Activated CD4-positive, alpha-beta T cell treated with anti-CD3 and anti-CD28 coated beads, Interleukin-2, amount 50 U/mL, for 48 hours (primary cell): ENCODE data around the gene COQ10A.
A peak's percentile ranks its signal among the peaks of the same experiment; 100 is the strongest.

Experiments
- DNase-seq, 2 experiments: peaks; one replicate each; pipeline ENCODE4 v3.0.0-alpha.2; 2020

The COQ10A gene

DNA sequence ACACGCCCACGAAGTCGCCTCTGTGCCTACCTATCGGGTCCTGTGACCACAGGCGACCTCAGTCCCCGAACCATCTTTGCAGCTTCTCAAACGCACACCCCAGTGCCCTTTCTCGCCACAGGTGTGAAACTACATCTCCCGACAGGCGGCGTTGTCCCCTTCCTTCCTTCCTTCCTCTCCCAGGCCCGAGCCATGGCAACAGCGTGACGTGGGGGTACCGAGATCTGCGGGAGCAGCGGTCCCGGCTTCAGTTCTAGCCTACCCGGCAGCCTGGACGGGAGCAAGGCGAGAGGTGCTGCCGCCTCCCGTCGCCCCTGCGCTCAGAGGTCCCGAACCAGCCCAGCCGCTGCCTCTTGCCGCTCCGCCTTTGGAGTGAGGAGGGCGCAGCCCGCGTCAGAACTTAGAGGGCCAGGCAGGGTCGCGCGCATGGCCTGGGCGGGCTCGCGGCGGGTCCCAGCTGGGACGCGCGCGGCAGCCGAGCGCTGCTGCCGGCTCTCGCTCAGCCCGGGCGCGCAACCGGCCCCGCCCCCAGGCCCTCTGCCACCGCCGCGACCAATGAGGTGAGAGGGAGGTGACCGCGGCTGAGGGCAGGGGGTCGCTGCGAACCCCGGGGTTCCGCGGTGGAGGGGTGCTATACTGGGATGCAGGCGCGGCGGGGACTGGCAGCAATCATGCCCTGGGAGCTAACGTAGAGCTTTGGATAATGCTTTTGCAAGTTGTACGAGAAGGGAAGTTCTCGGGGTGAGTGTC, at the start of gene COQ10A:
Gene COQ10A, plus strand, starts transcription at position 250 of the 750 bp plus-strand sequence. Its CDS starts 177 bp downstream, at position 427.
- peak; percentile 87 to 91 for DNase-seq

DNA sequence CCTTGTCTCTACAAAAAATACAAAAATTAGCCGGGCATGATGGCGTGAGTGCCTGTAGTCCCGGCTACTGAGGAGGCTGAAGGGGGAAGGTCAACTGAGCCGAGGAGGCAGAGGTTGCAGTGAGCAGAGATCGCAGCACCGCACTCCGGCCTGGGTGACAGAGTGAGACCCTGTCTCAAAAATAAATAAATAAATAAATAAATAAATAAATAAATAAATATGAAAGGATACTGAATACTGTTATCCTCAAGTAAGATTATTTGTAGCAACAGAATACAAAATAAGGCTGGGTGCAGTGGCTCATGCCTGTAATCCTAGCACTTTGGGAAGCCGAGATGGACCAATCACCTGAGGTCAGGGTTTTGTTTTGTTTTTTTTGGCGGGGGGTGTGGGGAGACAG, 46.9 kb upstream of the COQ10A start:
- no peak for DNase-seq

DNA sequence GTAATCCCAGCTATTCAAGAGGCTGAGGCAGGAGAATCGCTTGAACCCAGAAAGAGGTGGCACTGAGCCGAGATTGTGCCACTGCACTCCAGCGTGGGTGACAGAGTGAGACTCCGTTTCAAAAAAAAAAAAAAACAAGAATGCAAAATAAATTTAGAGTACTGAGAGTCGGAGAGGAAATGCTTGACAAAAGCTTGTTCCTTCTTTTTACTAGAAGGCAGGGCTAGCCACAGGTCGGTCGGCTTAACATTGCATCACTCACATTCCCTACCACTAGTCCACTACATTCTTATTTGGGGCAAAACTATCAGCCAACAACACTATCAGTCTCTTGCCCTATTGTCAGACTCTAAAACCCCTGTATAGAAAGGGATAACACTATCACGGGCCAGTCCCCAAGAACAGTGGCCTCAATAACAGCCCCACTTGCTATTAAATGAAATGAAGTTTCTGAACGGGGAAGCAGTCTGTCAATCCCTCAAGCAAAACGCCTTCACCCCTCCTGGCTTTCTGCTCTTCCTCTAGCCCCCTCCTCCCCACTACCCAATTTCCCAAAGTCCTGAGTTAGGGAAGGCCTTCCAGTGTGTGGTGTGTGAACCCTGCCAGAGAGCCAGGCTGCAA, 46.0 kb upstream of the COQ10A start:
- no peak for DNase-seq

DNA sequence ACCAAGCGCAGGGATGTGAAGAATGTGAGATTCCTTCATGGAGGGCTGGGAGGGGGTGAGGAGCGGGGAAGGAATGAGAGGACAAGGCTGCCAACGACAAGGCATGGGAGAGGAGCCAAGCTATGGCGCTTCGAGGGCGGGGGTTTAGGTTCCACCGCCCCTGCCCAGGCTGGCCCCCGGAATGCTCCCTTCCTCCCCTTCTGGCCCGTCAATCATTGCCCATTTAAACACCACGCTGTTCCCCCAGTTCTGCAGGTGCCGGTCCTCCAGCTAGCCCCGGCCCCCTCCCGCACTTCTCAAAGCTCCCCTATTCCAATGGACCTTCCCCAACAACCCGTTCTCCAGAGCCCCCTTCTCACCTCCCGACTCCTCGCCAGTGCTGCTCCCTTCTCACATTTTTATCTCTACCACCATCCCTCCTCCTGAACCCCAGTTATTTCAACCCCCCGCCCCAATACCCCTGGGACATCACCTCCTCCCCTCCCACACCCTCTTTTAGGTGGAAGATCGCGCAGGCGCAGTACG, 45.4 kb upstream of the COQ10A start:
- no peak for DNase-seq

DNA sequence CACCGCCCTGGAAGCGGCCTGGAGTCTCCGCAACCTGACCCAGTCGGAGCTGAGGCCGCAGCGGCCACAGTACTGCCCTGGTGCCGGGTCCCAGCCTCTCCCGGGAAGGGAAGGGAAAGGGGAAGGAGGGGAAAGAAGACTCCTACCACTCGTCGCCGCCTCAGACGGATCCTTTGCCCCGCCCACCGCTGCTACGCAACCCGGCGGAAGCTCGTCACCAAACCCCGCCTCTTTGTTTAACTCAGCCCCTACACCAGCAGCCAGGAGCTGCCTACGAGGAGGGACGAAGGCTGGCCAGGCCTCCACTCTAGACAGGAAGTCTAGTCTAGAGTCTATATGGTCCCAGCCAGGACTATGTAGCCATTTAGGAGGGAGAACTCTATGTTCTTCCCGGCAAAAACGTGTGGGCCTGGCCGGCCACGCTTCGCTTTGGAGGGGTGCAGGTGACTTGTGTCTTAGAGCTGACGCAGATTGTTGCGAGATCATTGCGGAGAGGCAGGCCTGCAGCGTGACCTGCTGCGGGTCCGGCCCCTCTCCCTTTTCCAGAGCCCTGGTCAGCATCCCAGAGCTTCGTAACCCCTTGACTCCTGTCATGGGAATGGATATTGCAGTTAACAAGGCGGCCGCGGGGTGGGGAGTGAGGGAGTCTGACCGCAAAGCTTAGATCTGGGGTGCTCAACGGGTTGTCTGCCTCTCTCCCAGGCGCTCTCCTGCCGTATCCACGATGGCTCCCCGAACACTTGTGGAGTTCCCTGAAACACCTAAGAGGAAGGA, 44.8 kb upstream of the COQ10A start, which contains the start of gene RNF41:
Gene RNF41, minus strand, starts transcription at position 166 of the 774 bp plus-strand sequence. CDS start 7,875 bp downstream, outside the sequence.
- peak; percentile 95 to 96 for DNase-seq

DNA sequence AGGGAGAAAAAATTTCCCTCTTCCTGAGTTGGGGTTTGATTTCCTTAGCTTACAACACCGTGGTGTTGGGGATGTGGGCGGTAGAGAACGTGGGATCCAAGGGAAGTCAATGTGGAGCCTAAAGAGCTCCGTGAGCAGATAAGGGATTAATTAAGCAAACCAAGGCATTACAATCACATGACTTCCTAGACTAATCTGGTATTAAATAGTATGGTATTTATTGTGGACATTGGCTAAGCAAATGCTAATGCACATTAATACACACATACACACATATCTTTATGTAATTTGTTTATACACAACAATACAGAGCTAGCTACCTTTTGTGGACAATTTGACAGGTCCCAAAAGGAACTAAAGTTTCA, 44.2 kb upstream of the COQ10A start:
- no peak for DNase-seq

DNA sequence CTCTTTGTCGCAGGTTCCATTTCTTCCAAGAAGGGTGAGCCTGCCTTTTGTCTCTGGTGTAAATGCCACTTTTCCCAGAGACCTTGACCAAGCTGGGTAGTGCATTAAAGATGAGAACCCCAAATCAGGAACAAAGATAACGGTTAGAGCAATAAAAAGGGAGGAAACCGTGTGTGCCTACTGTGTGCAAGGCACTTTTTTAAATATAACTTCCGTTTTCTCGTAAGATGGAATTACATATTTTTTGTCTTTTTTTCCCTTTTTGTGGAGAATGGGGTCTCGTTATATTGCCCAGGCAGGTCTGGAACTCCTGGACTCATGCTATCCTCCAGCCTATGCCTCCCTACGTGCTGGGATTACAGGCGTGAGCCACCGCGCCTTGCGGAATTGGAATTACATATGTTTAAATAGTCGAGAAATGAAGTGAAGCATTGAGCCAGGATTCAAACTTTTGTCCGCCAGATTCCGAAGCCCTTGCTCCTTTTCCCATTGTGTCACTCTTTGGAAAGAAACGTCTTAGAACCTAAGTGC, 43.1 kb upstream of the COQ10A start:
- DNase-seq, result no peak

DNA sequence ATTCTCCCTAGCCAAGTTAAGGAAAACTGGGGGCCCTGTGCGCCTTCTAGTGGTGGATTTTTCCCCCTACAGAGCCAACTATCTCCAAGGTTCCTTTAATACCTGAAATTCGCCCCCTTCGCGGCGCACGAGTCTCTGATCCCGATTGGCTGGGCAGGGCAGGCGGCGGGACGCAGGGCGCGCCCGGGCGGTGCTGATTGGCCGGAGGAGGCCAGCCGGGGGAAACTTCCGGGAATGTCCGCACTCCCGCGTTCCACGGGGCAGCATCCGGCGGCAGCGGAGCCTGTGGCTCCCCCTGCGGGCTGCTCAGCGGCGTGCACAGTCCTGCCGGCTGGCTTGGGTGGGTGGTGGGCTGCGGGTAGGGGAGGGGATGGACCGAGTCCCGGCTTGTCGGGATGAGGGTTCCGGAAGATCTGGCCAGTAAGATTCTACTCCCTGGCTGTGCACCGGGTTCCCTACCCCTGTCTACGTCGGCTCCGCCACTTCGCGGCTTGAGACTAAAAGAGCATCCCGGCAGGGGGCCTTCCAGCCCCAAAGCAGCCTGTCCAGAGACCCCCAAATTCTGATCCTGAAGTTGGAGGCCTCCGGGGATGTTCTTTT, 42.5 kb upstream of the COQ10A start, which contains the start of gene NABP2:
Gene NABP2, plus strand, starts transcription at position 241 of the 600 bp plus-strand sequence. CDS start 515 bp downstream, outside the sequence.
- peak; percentile 97 to 98 for DNase-seq

DNA sequence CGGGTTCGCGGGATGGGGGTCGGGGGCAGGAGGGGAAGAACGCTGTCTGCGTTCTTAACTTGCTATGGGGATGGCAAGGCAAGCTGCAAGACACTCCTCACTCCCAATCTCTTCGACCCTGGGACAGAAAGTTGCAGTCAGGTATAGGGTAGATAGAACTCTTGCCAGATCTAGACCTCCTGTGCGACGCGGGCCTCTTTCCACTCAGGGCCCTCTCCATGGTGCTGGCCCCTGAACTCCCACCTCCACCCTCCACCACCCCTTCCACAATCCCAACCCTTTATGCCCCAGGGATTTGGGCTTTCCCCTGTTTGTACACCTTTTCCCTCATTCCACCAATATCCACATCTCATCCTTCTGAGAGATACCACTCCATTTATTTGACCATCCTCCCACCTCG, 41.8 kb upstream of the COQ10A start:
- DNase-seq, result peak in 1 of 2 experiments; percentile 11

DNA sequence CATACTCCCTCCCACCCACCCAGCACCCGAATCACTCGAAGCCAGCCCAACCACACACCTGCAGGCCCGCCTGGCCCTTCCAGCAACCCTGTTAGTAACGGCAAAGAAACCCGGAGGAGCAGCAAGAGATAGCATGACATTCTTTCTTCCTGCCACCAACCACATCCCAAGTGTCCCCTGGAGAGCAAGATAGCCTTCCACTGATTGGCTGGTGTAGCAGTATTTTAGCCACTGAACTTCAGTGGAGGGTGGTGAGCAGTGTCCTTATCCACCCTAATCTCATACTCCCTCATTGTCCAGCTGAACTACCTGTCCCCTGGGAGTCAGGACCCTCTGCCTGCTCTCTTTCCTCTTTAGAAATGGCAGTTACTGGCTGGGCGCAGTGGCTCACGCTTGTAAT, 37.7 kb upstream of the COQ10A start:
- DNase-seq, result no peak

DNA sequence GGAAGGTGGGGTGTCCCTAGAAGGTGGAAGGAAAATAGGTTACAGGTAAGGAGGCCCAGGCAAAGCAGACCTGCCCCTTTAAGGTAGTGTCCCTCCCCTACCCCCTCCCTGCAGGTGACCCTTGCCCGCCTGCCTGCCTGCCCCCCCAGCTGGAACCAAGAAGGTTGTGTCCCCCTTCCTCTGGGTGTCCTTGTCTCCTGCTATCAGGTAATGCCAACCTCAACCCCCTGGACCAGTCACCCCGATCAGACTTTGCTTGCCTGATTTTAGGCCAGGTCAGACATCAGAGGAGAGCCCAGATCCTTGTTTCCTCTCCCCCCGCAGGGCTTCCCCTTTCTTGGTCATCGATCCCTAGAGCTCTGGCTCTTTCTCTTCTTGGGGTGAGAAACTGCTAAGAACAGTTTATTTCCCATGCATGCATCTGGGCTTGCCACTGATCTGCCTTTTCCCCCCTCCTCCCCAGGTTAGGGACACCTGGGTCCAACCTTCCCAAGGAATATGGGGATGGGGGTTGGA, 36.8 kb upstream of the COQ10A start, which contains the start of gene SLC39A5:
Gene SLC39A5, plus strand, starts transcription at position 136 of the 516 bp plus-strand sequence. CDS start 1,224 bp downstream, outside the sequence.
- DNase-seq, result no peak

DNA sequence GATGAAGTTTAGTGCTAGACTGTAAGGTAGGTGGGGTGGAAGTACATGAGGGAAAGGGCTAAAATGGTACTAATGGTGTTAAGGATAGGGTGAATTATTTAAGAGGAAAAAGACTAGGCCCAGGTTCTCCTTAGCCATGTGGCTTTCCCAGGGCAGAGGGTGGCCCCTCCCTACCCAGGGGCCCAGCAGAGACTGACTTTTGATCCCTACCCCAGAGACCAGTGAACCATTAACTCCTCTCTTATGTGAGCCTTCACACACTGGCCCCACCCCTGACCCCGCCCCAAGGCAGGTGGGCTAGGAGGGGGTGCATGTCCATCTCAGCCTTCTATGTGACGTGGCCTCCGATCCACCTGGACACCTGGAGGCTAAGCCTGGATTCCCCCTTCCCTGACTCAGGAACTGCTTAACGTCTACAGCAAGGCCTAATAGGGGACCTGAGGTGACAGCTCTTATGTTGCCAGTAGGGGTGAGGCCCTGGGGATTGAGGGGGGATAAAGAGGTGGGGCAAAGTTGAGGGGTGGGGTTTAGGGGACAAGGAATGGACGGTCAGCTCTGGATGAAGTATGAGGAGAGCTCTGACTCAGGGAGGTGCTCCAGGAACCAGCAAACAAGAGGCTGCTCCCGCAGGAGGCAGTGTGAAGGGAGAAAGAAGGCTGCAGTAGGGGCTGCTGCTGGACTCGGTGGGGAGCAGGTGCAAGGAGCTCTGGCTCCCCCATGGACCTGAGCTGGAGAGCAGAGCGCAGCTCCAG, 36.1 kb upstream of the COQ10A start:
- DNase-seq, result no peak

DNA sequence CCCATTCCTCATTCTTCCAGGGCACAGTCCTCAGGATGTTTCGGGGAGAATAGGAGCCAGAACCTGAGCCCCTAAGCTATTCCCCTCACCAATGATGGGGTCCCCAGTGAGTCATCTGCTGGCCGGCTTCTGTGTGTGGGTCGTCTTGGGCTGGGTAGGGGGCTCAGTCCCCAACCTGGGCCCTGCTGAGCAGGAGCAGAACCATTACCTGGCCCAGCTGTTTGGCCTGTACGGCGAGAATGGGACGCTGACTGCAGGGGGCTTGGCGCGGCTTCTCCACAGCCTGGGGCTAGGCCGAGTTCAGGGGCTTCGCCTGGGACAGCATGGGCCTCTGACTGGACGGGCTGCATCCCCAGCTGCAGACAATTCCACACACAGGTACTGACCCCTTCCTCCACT, 35.6 kb upstream of the COQ10A start:
- no peak for DNase-seq

DNA sequence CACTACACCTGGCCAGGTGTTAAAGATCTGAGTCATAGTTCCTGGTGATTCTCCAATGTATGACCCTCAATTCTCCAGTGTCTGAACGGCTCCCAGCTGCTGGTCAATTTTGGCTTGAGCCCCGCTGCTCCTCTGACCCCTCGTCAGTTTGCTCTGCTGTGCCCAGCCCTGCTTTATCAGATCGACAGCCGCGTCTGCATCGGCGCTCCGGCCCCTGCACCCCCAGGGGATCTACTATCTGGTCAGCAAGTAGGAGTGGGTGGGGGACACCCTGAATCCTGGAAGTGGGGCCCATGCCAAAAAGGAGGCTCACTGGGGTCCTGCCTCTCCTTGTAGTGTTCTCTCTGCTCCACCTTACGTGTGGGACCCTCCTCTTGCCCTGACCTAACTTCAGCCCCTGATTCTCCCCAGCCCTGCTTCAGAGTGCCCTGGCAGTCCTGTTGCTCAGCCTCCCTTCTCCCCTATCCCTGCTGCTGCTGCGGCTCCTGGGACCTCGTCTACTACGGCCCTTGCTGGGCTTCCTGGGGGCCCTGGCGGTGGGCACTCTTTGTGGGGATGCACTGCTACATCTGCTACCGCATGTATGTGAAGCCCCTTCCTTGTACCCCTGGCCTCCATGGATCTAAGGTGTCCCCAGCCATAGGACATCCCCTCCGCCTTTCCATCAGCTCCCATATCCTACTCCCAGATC, 31.9 kb upstream of the COQ10A start:
- no peak for DNase-seq

DNA sequence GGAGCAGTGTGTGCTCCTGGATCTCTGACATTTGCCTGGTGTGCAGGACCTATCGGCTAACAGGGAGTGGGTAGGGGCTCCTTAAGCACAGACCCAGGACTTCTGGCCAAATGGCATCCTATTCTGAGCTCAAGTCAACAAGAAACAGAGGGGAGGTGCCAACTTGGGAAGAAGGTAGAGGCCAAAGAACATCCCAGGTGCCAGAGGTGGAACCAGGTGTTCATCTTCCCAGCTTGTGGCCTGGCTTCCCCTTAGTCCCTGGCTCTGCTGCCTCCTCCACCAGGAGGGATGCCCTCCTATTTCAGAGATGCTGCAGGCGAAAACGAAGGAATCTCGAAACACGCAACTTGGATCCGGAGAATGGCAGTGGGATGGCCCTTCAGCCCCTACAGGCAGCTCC, 30.7 kb upstream of the COQ10A start:
- DNase-seq, result no peak

DNA sequence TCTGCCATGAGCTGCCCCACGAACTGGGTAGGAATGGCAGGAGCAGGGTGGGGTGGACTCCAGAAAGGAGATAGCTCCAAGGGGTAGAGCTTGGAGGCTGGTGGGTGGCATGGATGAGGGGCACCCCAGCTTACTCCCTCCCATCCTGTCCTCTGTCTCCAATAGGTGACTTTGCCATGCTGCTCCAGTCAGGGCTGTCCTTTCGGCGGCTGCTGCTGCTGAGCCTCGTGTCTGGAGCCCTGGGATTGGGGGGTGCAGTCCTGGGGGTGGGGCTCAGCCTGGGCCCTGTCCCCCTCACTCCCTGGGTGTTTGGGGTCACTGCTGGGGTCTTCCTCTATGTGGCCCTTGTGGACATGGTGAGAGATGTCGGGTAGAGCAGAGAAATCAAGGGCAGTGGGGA, 29.8 kb upstream of the COQ10A start:
- no peak for DNase-seq

DNA sequence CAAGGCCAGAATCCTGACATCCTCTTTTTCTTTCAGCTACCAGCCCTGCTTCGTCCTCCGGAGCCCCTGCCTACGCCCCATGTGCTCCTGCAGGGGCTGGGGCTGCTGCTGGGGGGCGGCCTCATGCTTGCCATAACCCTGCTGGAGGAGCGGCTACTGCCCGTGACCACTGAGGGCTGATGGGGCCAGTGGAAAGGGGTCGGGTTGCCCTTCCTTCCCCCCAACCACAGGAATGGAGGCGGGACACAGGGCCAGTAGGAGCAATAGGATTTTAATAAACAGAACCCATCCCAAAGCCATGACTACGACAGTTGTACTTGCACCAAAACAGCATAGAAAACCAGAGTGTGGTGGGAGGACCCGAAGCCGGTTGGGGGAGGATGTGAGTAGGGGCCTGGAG, 29.2 kb upstream of the COQ10A start:
- no peak for DNase-seq

DNA sequence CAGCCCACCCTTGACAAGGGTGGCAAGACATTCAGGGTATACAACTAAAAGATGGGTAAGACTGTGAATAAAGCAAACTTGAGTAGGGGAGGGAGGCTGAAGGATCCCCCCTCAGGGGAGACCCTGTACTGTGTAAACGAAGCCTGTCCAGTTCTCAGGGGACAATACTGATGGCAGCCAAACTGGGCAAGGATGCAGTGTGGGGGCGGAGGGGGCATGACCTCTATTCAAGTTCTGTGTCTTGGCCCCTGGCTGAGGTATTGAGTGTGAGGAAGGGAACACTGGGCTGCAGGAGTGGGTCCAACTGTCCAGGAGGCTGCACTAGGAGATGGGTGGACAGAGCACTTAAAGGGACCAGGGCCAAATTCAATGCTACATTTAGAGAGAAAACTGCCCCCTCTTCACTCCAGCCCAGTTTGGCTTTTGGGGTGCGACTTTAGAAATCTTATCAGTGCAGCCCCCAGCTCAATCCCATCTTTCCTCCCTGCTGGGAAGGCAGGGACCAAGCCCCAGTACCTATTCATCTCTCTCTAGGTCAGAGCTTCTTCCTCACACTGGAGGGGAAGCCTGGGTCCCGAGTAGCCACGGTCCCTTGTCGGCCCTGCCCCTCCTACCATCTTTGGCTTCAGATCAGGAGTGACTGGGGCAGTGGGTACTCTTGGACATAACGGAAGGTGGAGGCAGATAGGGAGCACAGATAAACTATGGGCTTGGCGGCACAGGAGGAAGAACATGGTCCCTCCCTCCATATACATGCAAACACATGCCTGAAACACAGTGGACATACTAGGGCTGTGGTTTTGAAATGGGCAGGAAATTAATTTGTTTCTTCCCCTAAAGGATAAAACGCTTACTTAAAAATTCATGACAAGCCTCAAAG, 25.1 kb upstream of the COQ10A start:
- DNase-seq, result no peak

DNA sequence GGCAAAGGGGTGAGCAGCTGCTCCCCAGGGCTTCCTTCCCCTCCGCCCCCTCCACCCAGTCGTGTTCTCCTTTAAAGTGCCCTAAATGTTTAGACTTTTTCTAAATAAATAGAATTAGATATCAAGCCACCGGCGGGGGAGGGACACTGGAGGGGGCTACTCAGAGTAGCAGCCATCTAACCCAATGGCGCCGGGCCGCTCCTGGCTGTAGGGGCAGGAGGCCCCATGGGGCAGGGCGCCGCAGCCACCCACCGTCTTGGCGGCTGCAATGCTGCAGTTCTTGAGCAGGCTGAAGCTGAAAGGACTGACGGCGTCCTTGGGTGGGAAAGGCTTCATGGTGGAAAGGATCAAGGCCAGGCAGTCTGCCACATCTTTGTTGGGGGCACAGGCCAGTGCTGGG, 23.8 kb upstream of the COQ10A start:
- DNase-seq, result no peak

DNA sequence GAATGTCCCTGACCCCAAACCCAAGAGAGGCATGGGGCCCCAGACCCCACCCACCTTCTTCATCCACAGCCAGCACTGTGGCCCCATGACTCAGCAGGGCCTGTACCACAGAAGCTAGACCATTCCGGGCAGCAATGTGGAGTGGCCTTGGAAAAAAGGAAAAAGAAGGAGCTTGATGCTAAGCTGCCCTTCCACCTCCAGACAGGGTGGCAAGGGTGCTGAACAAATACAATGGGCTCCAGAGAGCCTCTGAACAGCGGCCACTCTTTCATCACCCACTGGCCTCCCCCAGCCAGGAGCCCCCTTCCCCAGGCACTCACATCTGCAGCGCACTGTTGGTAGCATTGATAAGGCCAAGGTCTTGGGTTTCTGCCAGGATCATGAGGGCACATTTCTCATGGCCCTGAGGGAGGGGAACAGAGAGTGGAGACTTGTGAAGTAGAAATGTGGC, 23.0 kb upstream of the COQ10A start:
- DNase-seq, result no peak
